Suprapubic skin (tissue), 4 donors: ENCODE measurements around the gene RALGAPA2. TPM values are rescaled to one million over a fixed set of nuclear protein-coding genes. Genes with fewer than 3 reads are reported as not detected.

Source experiments
- DNase-seq, 2 donors: peaks; one replicate each; pipeline ENCODE4 v3.0.0-alpha.2; 2019; ENCODE audit warnings: low spot score in 2 of 2
- H3K27ac ChIP-seq: fragments of 200-600 bp; sonication (generic); one replicate; pipeline ENCODE4 v1.5.1; 2019
- H3K27me3 ChIP-seq: fragments of 200-600 bp; sonication (generic); one replicate; pipeline ENCODE4 v1.5.1; 2019
- H3K36me3 ChIP-seq: fragments of 200-600 bp; sonication (generic); one replicate; pipeline ENCODE4 v1.5.1; 2019
- H3K4me1 ChIP-seq: fragments of 200-600 bp; sonication (generic); one replicate; pipeline ENCODE4 v1.5.1; 2019
- H3K4me3 ChIP-seq: fragments of 200-600 bp; sonication (generic); one replicate; pipeline ENCODE4 v1.5.1; 2019; ENCODE audit warnings: mild to moderate bottlenecking
- H3K9me3 ChIP-seq: fragments of 200-600 bp; sonication (generic); one replicate; pipeline ENCODE4 v1.5.1; 2019
- CTCF ChIP-seq, 2 donors: fragments of 200-600 bp in 1 of 2; fragments of 450-650 bp in 1 of 2; sonication (generic) in 1 of 2; IDR thresholded peaks; one replicate each; pipeline ENCODE4 v1.5.1; 2016 to 2019; ENCODE audit warnings: antibody characterized with exemption in 2 of 2, mild to moderate bottlenecking in 1 of 2, moderate library complexity in 1 of 2
- EP300 ChIP-seq: sonication (generic); formaldehyde crosslinking; IDR thresholded peaks from one replicate; pipeline ENCODE4 v1.6.1; 2017; ENCODE audit warnings: antibody characterized with exemption
- POLR2A ChIP-seq, 2 donors: fragments of 450-650 bp; IDR thresholded peaks; one replicate each; pipeline ENCODE4 v1.6.1; 2017; ENCODE audit warnings: antibody characterized with exemption in 2 of 2, mild to moderate bottlenecking in 2 of 2, moderate library complexity in 2 of 2
- POLR2AphosphoS5 ChIP-seq, 3 donors: sonication (generic); formaldehyde crosslinking; IDR thresholded peaks; one replicate each; pipeline ENCODE4 v1.6.1; 2017; ENCODE audit warnings: antibody characterized with exemption in 3 of 3
- WGBS: methylation state at CpG from one replicate; pipeline ENCODE4 v1.1.5; 2018; 5-methylcytosine and 5-hydroxymethylcytosine counted together
- total RNA-seq, 4 donors: library from RNA; depleted of rRNA; stranded (reverse); fragments of >200 nt; gene quantifications; one replicate each; pipeline ENCODE4 v1.1.0, GENCODE V29; 2016

RALGAPA2 gene
- total RNA-seq, 4 donors from 2014 or later, result 51.9 to 97.8 (median 72.0) TPM

GRCh38 chr20:20691477-20692235 is 20.8 kb downstream of the RALGAPA2 start:
- Histone ChIP-seq H3K27ac (no peak overlapping the region), H3K27me3 (no peaks in the 10 kb centered on the region), H3K4me3 (no peak overlapping the region), H3K4me1 (peaks cover 11% of the 10 kb centered on the region), H3K36me3 (no peaks in the 10 kb centered on the region), H3K9me3 (no peaks in the 10 kb centered on the region)
- TF ChIP-seq POLR2AphosphoS5 (IDR thresholded peaks at IDR 0.05) (no peak), POLR2A (IDR thresholded peaks at IDR 0.05) (no peak), EP300 (no peak), CTCF (IDR thresholded peaks at IDR 0.05) (no peak)
- no peak for DNase-seq
- WGBS, result 91% methylated on average over 4 of the region's 4 CpGs

- H3K4me1 ChIP-seq, result peaks cover 10% of the 10 kb centered on the region
- no peak for DNase-seq
- no peak overlapping the region for H3K4me3 ChIP-seq
- H3K27me3 ChIP-seq, result no peaks in the 10 kb centered on the region
- TF ChIP-seq POLR2AphosphoS5 (IDR thresholded peaks at IDR 0.05) (no peak), EP300 (no peak), CTCF (IDR thresholded peaks at IDR 0.05) (no peak), POLR2A (IDR thresholded peaks at IDR 0.05) (no peak)
- WGBS, result 85% methylated on average over 8 of the region's 8 CpGs
- H3K27ac ChIP-seq, result no peak overlapping the region
- H3K36me3 ChIP-seq, result no peaks in the 10 kb centered on the region
- no peaks in the 10 kb centered on the region for H3K9me3 ChIP-seq
These were observed 21.6 kb downstream of the RALGAPA2 start for GRCh38 chr20:20690676-20691476.

GRCh38 chr20:20687319-20687718 is 25.1 kb downstream of the RALGAPA2 start:
- no peak overlapping the region for H3K27ac ChIP-seq
- TF ChIP-seq CTCF (IDR thresholded peaks at IDR 0.05) (no peak), POLR2AphosphoS5 (IDR thresholded peaks at IDR 0.05) (no peak), POLR2A (IDR thresholded peaks at IDR 0.05) (no peak), EP300 (no peak)
- no peak overlapping the region for H3K4me3 ChIP-seq
- H3K4me1 ChIP-seq, result peaks cover 15% of the 10 kb centered on the region
- H3K36me3 ChIP-seq, result no peaks in the 10 kb centered on the region
- DNase-seq, result no peak
- WGBS, result 84% methylated on average over 5 of the region's 5 CpGs
- no peaks in the 10 kb centered on the region for H3K9me3 ChIP-seq
- H3K27me3 ChIP-seq, result no peaks in the 10 kb centered on the region

- no peaks in the 10 kb centered on the region for H3K27me3 ChIP-seq
- no peaks in the 10 kb centered on the region for H3K36me3 ChIP-seq
- H3K4me3 ChIP-seq, result no peak overlapping the region
- no peak for TF ChIP-seq POLR2AphosphoS5 (IDR thresholded peaks at IDR 0.05)
- no peak for TF ChIP-seq EP300
- no peak for TF ChIP-seq POLR2A (IDR thresholded peaks at IDR 0.05)
- no peak for TF ChIP-seq CTCF (IDR thresholded peaks at IDR 0.05)
- H3K27ac ChIP-seq, result no peak overlapping the region
- no peaks in the 10 kb centered on the region for H3K9me3 ChIP-seq
- WGBS, result 53% methylated on average over 3 of the region's 3 CpGs
- no peak for DNase-seq
- peaks cover 13% of the 10 kb centered on the region for H3K4me1 ChIP-seq
These were observed 26.8 kb downstream of the RALGAPA2 start for GRCh38 chr20:20685635-20686034.
